Activated CD8-positive, alpha-beta T cell treated with anti-CD3 and anti-CD28 coated beads, Interleukin-2, amount 10 ng/mL, durations not matched to agents 7 days and 5 days (primary cell): Measurements from ENCODE around the gene NCF2. TPM values are rescaled to one million over a fixed set of nuclear protein-coding genes. Genes with fewer than 3 reads are reported as not detected.

Experiments
- ATAC-seq: fragments of 150-1000 bp; cut with Tn5 transposase; one replicate; pipeline ENCODE4 v1.10.0; 2021; ENCODE audit warnings: moderate library complexity
- CTCF ChIA-PET: fragments of 350-600 bp; sonication (Branson Sonifier 250); formaldehyde crosslinking; loops from one replicate; lab custom pipeline; 2021; ENCODE audit warnings: antibody characterized with exemption; lab: Charles Lee
- POLR2A ChIA-PET: fragments of 350-600 bp; sonication (Branson Sonifier 250); formaldehyde crosslinking; loops from one replicate; lab custom pipeline; 2021; ENCODE audit warnings: antibody characterized with exemption; lab: Charles Lee
- DNase-seq: peaks from one replicate; pipeline ENCODE4 v3.0.0-alpha.2; 2020
- H3K27ac Mint-ChIP-seq: one replicate; pipeline ENCODE4 v1.8.0; 2021; ENCODE audit warnings: mild to moderate bottlenecking, mixed read lengths
- H3K27me3 Mint-ChIP-seq: one replicate; pipeline ENCODE4 v1.8.0; 2021; ENCODE audit warnings: low read depth, mixed read lengths
- H3K36me3 Mint-ChIP-seq: one replicate; pipeline ENCODE4 v1.8.0; 2021; ENCODE audit warnings: low read depth, mixed read lengths
- H3K4me1 Mint-ChIP-seq: one replicate; pipeline ENCODE4 v1.8.0; 2021; ENCODE audit warnings: low read depth, mixed read lengths
- H3K4me3 Mint-ChIP-seq: one replicate; pipeline ENCODE4 v1.8.0; 2021; ENCODE audit warnings: mild to moderate bottlenecking, mixed read lengths
- H3K9me3 Mint-ChIP-seq: one replicate; pipeline ENCODE4 v1.8.0; 2022; ENCODE audit warnings: mixed read lengths; ENCODE audit not compliant: insufficient read depth
- total RNA-seq, 2 experiments: library from RNA; stranded (reverse); gene quantifications; one replicate each; pipeline ENCODE4 v1.2.3, GENCODE V29; 2021

The NCF2 gene
- 10 to 100 TPM in 1 of 2 experiments, 1 to 10 TPM in 1; 9.2 to 10.3 TPM for total RNA-seq

DNA sequence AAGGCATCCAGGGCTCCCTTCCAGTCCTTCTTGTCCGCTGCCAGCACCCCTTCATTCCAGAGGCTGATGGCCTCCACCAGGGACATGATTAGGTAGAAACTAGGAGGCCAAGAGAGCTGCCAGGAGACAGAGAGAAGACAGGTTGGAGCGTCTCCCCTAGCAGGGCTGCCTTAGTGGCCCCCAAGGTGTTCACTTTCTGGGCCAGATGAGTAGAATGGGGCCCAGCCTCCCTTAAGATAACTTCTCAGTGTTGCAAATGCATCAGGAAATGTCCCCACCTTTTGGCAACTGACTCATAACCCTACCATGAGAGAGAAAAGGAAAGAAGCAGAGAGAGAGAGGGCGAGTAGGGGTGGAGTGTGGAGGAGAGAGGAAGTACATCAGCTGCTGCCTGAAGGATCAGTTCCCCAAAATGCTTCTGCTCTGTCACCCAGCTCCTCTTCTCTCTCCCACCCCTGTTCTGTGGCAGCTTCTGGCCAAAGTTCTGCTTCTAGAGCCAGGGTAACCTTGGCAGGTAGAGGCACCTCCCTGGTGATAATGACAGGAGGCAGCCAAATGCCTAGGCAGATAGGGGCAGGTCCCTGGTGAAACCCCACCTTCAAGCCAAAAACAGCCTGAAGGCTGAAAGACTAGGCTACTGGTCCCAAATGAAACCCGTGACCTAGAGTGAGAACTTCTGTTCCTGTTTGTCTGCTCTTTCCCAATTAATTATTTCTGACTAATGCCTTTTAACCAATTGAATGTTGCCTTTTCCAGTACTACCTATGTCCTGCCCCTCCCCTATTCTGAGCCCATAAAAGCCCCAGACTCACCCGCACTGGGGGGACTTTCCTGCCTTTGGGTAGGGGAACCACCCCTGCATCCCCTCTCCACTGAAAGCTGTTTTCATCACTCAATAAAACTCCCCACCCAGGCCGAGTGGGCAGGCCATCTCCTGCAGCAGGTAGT, at the start of gene NCF2:
NCF2 (minus strand) TSS at position 216 of the 948 bp plus-strand sequence; CDS start at position 86, 130 bp downstream.
- DNase-seq (peak; percentile 73), ATAC-seq (peak; percentile 91)
- H3K9me3 Mint-ChIP-seq, result no peaks in the 10 kb centered on the region
- ChIA-PET POLR2A (interaction anchor here (0.6 to 3.2 kb wide), 3 partner anchors 10 to 974 kb away, joined by 4 to 12 read pairs (median 7); no protein-coding TSS in a partner anchor), CTCF (interaction anchor here (1.1 to 4.0 kb wide), 6 partner anchors 12 to 327 kb away, joined by 3 to 22 read pairs (median 4); no protein-coding TSS in a partner anchor)
- peak within 1 kb of the TSS; percentile 54 for H3K4me3 Mint-ChIP-seq
- peaks cover 39% of the 10 kb centered on the region for H3K4me1 Mint-ChIP-seq
- peaks cover 2% of the 10 kb centered on the region for H3K27me3 Mint-ChIP-seq
- H3K27ac Mint-ChIP-seq, result peak within 1 kb of the TSS; percentile 84
- peaks cover 6% of the 10 kb centered on the region for H3K36me3 Mint-ChIP-seq

DNA sequence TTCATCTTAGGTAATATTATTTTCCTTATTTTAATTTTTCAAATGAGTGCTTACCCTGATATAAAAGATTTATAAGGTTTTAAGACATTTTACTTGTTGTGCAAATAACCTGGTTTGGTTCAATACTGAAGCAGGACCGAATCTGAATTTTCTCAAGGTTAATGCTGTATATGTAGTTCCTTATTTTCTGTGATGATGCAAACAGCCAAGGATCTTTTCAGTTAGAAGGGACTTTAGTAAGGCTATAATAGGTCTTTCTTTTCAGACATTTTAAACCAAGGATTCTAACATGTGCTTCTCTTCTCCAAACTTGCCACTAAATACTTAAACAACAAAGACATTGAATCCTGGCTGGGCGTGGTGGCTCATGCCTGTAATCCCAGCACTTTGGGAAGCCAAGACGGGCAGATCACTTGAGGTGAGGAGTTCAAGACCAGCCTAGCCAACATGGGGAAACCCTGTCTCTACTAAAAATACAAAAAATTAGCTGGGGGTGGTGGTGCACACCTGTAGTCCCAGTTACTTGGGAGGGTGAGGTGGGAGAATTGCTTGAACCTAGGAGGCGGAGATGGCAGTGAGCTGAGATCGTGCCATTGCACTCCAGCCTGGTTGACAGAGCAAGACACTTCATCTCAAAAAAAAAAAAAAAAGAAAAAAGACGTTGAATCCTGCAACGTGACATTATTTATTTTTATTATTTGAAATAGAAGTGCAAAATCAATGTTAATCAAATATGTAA, 48.6 kb upstream of the NCF2 start:
- Mint-ChIP-seq H3K36me3 (peaks cover 11% of the 10 kb centered on the region), H3K27me3 (peaks cover 15% of the 10 kb centered on the region), H3K4me3 (no peak overlapping the region), H3K4me1 (peaks cover 14% of the 10 kb centered on the region), H3K27ac (no peak overlapping the region), H3K9me3 (no peaks in the 10 kb centered on the region)
- ChIA-PET POLR2A (no interaction called here), CTCF (no interaction called here)
- DNase-seq (no peak), ATAC-seq (no peak)

DNA sequence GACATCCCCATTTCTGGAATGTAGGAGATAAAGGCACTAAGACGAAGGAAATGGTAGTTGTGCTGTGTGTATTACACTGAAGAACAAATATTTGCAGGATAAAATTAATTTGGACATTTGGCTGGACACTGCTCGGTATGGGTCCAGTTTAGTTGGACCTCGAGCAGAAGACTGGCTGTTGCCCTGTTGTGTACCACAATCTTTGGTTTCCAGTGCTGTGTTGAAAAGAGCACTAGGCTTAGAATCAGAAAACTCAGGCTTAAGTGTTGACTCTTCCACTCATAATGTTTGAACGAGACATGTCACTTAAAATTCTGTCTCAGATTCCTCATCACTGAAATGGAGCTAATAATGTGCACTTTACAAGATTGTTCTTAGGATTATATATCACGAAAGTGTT, 46.5 kb upstream of the NCF2 start:
- peaks cover 26% of the 10 kb centered on the region for H3K4me1 Mint-ChIP-seq
- ChIA-PET POLR2A (interaction anchor here (0.7 kb wide), 1 partner anchor 1098 kb away, joined by 3 read pairs; no protein-coding TSS in a partner anchor), CTCF (interaction anchor here (1.4 to 1.9 kb wide), 2 partner anchors 16 to 19 kb away, joined by 4 to 12 read pairs; partner anchors contain the start of gene APOBEC4)
- no peak overlapping the region for H3K27ac Mint-ChIP-seq
- peaks cover 15% of the 10 kb centered on the region for H3K27me3 Mint-ChIP-seq
- no peaks in the 10 kb centered on the region for H3K9me3 Mint-ChIP-seq
- no peak for ATAC-seq
- peaks cover 26% of the 10 kb centered on the region for H3K36me3 Mint-ChIP-seq
- no peak for DNase-seq
- peak overlapping the region; percentile 100 for H3K4me3 Mint-ChIP-seq

- POLR2A ChIA-PET, result interaction anchor here (0.6 to 3.4 kb wide), 3 partner anchors 8 to 707 kb away, joined by 3 to 29 read pairs (median 4); partner anchors contain the start of gene APOBEC4
- CTCF ChIA-PET, result interaction anchor here (1.6 to 4.8 kb wide), 3 partner anchors 19 to 278 kb away, joined by 4 to 34 read pairs (median 12); no protein-coding TSS in a partner anchor
- no peak for ATAC-seq
- Mint-ChIP-seq H3K4me3 (peak overlapping the region; percentile 100), H3K27ac (peak overlapping the region; percentile 99), H3K27me3 (peaks cover 12% of the 10 kb centered on the region), H3K4me1 (peaks cover 28% of the 10 kb centered on the region), H3K9me3 (no peaks in the 10 kb centered on the region), H3K36me3 (peaks cover 29% of the 10 kb centered on the region)
- DNase-seq, result no peak
Measured at GRCh38 chr1:183636334-183636682, 46.0 kb upstream of the NCF2 start.

DNA sequence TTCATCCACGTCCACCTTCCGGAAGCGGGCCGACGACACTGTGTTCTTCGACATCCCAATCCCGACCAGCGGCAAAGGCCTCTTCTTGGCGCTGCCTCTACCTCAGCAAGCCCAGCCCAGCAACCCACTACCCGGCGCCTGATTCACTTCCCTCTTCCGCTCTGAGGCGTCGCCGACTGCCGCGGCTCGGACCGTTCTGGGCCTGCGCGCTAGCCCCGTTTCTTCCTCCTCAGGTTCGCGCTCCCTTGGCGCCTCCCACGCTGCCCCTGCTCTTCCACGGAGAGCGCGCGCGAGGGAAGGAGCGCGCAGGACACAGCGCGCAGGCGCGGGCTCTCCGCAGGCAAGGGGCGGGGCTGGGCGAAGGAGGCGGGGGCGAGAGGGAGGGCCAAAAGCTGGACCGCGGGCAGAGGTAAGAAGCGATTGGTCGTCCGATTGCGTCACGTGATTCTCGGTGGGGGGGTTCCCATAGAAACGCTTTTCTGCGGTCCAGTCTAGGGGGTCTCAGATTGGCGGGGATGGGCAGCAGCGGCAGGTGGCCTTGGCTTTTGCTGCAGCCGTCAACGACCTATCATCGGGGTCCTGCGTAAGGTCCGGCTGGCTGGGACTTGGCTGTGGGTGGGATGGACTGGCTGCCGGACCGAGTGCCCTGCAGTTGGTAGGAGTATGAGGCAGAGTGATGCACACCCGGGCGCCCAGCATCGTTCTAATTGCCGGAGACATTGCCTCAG, 45.5 kb upstream of the NCF2 start, which contains the start of gene ARPC5:
ARPC5 (minus strand) TSS at position 178 of the 728 bp plus-strand sequence; CDS start at position 54, 124 bp downstream.
- Mint-ChIP-seq H3K27me3 (peaks cover 11% of the 10 kb centered on the region), H3K4me3 (peak within 1 kb of the TSS; percentile 100), H3K27ac (peak within 1 kb of the TSS; percentile 99), H3K9me3 (no peaks in the 10 kb centered on the region), H3K4me1 (peaks cover 31% of the 10 kb centered on the region), H3K36me3 (peaks cover 31% of the 10 kb centered on the region)
- peak; percentile 96 for DNase-seq
- CTCF ChIA-PET, result interaction anchor here (1.6 to 4.8 kb wide), 2 partner anchors 20 to 279 kb away, joined by 4 to 34 read pairs; no protein-coding TSS in a partner anchor
- ATAC-seq, result peak; percentile 94
- POLR2A ChIA-PET, result interaction anchor here (0.6 to 3.4 kb wide), 3 partner anchors 9 to 706 kb away, joined by 3 to 29 read pairs (median 4); partner anchors contain the start of gene APOBEC4

DNA sequence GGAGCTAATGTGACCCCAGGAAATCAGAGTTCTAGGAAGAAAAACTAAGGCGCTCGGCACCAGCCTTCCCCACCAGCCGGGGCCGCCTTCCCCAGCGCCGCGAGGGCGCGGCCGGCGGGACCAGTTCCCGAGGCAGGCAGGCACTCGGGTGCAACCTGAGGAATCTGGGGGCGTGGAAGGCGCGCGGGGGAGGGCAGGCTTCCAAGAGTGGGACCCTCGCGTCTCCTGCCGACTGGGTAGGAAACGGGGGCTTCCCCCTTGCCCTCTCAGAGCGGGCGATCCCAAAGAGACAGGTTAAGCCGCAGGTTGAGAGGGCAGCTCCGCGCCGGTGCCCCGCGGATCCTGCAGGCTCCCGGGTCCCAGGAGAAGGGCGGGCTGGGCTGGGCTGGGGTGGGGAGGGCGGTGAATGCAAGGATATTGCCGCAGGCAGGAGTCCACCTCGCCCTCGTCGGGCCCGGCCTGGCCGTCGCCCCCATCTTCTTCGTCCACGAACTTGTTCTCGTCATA, 44.9 kb upstream of the NCF2 start:
- H3K36me3 Mint-ChIP-seq, result peaks cover 37% of the 10 kb centered on the region
- POLR2A ChIA-PET, result interaction anchor here (1.0 to 3.4 kb wide), 3 partner anchors 9 to 19 kb away, joined by 3 to 29 read pairs (median 4); partner anchors contain the start of gene APOBEC4
- peaks cover 11% of the 10 kb centered on the region for H3K27me3 Mint-ChIP-seq
- peak; percentile 7 for ATAC-seq
- H3K4me1 Mint-ChIP-seq, result peaks cover 36% of the 10 kb centered on the region
- CTCF ChIA-PET, result interaction anchor here (1.6 to 4.8 kb wide), 2 partner anchors 20 to 280 kb away, joined by 4 to 34 read pairs; no protein-coding TSS in a partner anchor
- H3K4me3 Mint-ChIP-seq, result peak overlapping the region; percentile 100
- no peaks in the 10 kb centered on the region for H3K9me3 Mint-ChIP-seq
- H3K27ac Mint-ChIP-seq, result peak overlapping the region; percentile 99
- peak; percentile 33 for DNase-seq

GRCh38 chr1:183634429-183635065, 44.3 kb upstream of the NCF2 start:
- ChIA-PET CTCF (interaction anchor here (0.7 to 4.8 kb wide), 16 partner anchors 9 to 417 kb away, joined by 3 to 52 read pairs (median 4); partner anchors contain the start of genes APOBEC4 and TSEN15), POLR2A (interaction anchor here (0.9 to 3.4 kb wide), 4 partner anchors 9 to 162 kb away, joined by 3 to 29 read pairs (median 3); partner anchors contain the start of genes APOBEC4 and SMG7)
- H3K36me3 Mint-ChIP-seq, result peaks cover 40% of the 10 kb centered on the region
- peak overlapping the region; percentile 89 for H3K27ac Mint-ChIP-seq
- H3K9me3 Mint-ChIP-seq, result no peaks in the 10 kb centered on the region
- peaks cover 11% of the 10 kb centered on the region for H3K27me3 Mint-ChIP-seq
- ATAC-seq (no peak), DNase-seq (no peak)
- peak overlapping the region; percentile 100 for H3K4me3 Mint-ChIP-seq
- H3K4me1 Mint-ChIP-seq, result peaks cover 36% of the 10 kb centered on the region

- ChIA-PET CTCF (interaction anchor here (0.6 to 4.8 kb wide), 23 partner anchors 8 to 418 kb away, joined by 3 to 52 read pairs (median 4); partner anchors contain the start of genes APOBEC4 and TSEN15), POLR2A (interaction anchor here (0.9 to 3.4 kb wide), 6 partner anchors 8 to 161 kb away, joined by 3 to 29 read pairs (median 3); partner anchors contain the start of genes APOBEC4 and SMG7)
- Mint-ChIP-seq H3K4me1 (peaks cover 39% of the 10 kb centered on the region), H3K36me3 (peaks cover 46% of the 10 kb centered on the region), H3K27me3 (peaks cover 11% of the 10 kb centered on the region), H3K27ac (peak overlapping the region; percentile 89), H3K4me3 (peak overlapping the region; percentile 100), H3K9me3 (no peaks in the 10 kb centered on the region)
- peak; percentile 29 for ATAC-seq
- peak; percentile 51 for DNase-seq
Measured at GRCh38 chr1:183633676-183634343, 43.6 kb upstream of the NCF2 start.

- H3K27ac Mint-ChIP-seq, result peak overlapping the region; percentile 70
- peaks cover 54% of the 10 kb centered on the region for H3K36me3 Mint-ChIP-seq
- H3K9me3 Mint-ChIP-seq, result no peaks in the 10 kb centered on the region
- DNase-seq, result peak; percentile 49
- peaks cover 11% of the 10 kb centered on the region for H3K27me3 Mint-ChIP-seq
- POLR2A ChIA-PET, result interaction anchor here (1.1 to 3.4 kb wide), 3 partner anchors 21 to 160 kb away, joined by 3 to 29 read pairs (median 4); partner anchors contain the start of gene APOBEC4
- CTCF ChIA-PET, result interaction anchor here (0.6 to 4.8 kb wide), 18 partner anchors 9 to 282 kb away, joined by 3 to 52 read pairs (median 4); partner anchors contain the start of gene APOBEC4
- peak overlapping the region; percentile 100 for H3K4me3 Mint-ChIP-seq
- ATAC-seq, result peak; percentile 13
- H3K4me1 Mint-ChIP-seq, result peaks cover 47% of the 10 kb centered on the region
Measured at GRCh38 chr1:183632964-183633363, 42.7 kb upstream of the NCF2 start.
